ENCODE measurements around the gene ADAMTS2.

ADAMTS2 gene

DNA sequence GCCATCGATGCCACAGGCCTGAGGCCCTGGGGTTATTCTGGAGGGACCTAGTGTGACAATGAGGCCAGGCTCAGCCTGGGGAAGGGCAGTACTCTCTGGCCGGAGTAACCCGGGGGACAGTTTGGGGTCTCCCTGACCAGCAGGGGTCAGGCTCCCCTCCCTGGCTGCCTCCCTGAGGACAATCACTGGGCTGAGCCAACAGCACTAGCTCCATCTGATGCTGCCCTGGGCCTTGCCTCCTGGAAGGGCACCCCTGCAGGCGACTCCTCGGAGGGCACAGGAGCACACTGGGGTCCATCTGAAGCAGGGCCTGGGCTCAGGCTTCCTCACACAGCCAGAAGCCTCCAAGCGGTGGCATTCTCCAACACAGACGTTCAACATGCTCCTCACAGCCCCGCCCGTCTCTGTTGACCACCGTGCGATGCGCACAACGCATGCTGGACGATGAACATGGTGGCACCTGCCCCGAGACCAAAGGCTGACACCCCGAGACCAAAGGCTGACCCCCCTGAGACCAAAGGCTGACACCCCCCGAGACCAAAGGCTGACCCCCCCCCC lies 68.3 kb downstream of the ADAMTS2 start:
- TF ChIP-seq NFIC (IDR thresholded peaks at IDR 0.05), result no peak

DNA sequence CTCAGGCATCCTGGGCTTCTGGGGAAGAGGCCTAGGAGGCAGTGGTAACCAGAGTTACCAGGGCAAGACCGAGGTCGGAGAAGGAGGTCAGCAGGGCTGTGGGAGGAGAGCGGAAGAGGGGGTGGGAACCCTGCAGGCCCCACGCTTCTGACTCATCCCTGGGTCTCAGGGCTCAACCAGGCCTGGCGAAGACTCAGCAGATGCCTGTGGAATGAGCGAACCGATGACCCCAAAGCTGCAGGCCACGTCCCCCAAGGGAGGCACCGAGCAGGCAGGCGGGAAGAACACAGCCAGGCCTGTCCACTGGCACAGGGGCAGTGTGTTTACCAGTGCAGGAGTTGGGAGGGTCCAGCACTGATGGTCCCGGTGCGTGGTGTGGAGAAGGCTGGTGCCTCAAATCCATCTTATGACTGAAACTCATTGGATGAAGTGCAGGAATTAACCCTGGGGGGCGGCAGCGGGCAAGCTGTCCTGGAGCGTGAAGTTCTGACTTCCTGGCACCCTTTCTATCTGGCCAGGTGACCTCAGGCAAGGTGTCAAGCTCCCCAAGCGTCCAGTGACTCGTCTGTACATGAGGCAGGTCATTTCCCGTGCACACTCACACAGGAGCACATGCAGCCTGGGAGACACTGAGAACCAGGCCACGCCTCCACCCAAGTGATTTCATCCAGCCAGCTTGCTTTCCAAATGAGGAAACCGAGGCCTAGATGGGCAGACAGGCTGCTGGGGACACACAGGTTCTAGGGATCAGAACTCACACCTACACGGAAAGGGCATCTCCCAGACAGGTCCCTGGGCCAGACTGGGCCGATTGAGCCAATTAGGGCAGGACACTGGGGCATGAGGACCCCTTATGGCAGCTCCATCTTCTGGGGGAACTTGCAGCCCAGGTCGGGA lies 69.1 kb downstream of the ADAMTS2 start:
- TF ChIP-seq, protein P1, sequence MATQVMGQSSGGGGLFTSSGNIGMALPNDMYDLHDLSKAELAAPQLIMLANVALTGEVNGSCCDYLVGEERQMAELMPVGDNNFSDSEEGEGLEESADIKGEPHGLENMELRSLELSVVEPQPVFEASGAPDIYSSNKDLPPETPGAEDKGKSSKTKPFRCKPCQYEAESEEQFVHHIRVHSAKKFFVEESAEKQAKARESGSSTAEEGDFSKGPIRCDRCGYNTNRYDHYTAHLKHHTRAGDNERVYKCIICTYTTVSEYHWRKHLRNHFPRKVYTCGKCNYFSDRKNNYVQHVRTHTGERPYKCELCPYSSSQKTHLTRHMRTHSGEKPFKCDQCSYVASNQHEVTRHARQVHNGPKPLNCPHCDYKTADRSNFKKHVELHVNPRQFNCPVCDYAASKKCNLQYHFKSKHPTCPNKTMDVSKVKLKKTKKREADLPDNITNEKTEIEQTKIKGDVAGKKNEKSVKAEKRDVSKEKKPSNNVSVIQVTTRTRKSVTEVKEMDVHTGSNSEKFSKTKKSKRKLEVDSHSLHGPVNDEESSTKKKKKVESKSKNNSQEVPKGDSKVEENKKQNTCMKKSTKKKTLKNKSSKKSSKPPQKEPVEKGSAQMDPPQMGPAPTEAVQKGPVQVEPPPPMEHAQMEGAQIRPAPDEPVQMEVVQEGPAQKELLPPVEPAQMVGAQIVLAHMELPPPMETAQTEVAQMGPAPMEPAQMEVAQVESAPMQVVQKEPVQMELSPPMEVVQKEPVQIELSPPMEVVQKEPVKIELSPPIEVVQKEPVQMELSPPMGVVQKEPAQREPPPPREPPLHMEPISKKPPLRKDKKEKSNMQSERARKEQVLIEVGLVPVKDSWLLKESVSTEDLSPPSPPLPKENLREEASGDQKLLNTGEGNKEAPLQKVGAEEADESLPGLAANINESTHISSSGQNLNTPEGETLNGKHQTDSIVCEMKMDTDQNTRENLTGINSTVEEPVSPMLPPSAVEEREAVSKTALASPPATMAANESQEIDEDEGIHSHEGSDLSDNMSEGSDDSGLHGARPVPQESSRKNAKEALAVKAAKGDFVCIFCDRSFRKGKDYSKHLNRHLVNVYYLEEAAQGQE (IDR thresholded peaks at IDR 0.05; ENCODE audit: low read depth), result no peak
- TF ChIP-seq CEBPB (IDR thresholded peaks at IDR 0.05) (no peak), EP300 (IDR thresholded peaks at IDR 0.05; ENCODE audit: borderline replicate concordance) (no peak), FOXM1 (IDR thresholded peaks at IDR 0.05; ENCODE audit: borderline replicate concordance, low read depth) (no peak), YY1 (IDR thresholded peaks at IDR 0.05; ENCODE audit: low read depth) (no peak), CREB1 (IDR thresholded peaks at IDR 0.05; ENCODE audit: low read depth) (no peak), TEAD4 (IDR thresholded peaks at IDR 0.05) (no peak), TAF1 (IDR thresholded peaks at IDR 0.05; ENCODE audit: low read depth) (no peak), RAD21 (IDR thresholded peaks at IDR 0.05; ENCODE audit: low read depth) (no peak)
- TF ChIP-seq, protein P2, sequence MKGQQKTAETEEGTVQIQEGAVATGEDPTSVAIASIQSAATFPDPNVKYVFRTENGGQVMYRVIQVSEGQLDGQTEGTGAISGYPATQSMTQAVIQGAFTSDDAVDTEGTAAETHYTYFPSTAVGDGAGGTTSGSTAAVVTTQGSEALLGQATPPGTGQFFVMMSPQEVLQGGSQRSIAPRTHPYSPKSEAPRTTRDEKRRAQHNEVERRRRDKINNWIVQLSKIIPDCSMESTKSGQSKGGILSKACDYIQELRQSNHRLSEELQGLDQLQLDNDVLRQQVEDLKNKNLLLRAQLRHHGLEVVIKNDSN (IDR thresholded peaks at IDR 0.05), result no peak

DNA sequence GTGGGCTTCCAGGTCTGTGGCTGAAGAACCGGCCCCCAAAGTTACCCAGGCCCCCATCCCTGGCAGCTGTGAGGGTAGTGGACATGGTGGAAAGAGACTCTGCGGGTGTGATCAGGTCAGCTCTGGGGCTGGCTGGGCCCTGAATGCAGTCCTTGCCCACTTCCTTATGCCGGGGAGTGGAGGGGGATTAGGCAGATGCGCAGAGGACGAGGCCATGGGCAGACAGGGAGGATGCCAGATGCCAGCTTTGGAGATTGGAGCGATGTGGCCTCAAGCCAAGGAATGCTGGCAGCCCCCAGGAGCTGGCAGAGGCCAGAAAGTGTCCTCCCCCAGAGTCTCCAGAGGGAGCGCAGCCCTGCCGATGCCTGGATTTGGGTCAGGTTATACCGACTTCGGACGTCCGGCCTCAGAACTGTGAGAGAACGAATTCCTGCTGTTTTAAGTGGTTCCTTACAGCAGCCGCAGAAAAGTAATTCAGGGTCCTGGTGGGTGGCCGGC lies 69.8 kb downstream of the ADAMTS2 start:
- TF ChIP-seq EGR1 (IDR thresholded peaks at IDR 0.05) (no peak), TAF1 (IDR thresholded peaks at IDR 0.05; ENCODE audit: low read depth) (no peak), CREB1 (IDR thresholded peaks at IDR 0.05; ENCODE audit: low read depth) (no peak), CEBPB (IDR thresholded peaks at IDR 0.05) (no peak), TCF12 (IDR thresholded peaks at IDR 0.05; ENCODE audit: low read depth) (no peak), RAD21 (IDR thresholded peaks at IDR 0.05; ENCODE audit: low read depth) (no peak), EP300 (IDR thresholded peaks at IDR 0.05; ENCODE audit: borderline replicate concordance) (no peak), FOXM1 (IDR thresholded peaks at IDR 0.05; ENCODE audit: borderline replicate concordance, low read depth) (no peak), NFIC (IDR thresholded peaks at IDR 0.05) (no peak), ZBTB7A (IDR thresholded peaks at IDR 0.05; ENCODE audit: low read depth) (no peak), YY1 (IDR thresholded peaks at IDR 0.05; ENCODE audit: low read depth) (no peak), TEAD4 (IDR thresholded peaks at IDR 0.05) (no peak)
- TF ChIP-seq, protein P2 (IDR thresholded peaks at IDR 0.05), result no peak
- TF ChIP-seq, protein P3, sequence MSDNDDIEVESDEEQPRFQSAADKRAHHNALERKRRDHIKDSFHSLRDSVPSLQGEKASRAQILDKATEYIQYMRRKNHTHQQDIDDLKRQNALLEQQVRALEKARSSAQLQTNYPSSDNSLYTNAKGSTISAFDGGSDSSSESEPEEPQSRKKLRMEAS (IDR thresholded peaks at IDR 0.05), result no peak
- TF ChIP-seq, protein P1 (IDR thresholded peaks at IDR 0.05; ENCODE audit: low read depth), result no peak

DNA sequence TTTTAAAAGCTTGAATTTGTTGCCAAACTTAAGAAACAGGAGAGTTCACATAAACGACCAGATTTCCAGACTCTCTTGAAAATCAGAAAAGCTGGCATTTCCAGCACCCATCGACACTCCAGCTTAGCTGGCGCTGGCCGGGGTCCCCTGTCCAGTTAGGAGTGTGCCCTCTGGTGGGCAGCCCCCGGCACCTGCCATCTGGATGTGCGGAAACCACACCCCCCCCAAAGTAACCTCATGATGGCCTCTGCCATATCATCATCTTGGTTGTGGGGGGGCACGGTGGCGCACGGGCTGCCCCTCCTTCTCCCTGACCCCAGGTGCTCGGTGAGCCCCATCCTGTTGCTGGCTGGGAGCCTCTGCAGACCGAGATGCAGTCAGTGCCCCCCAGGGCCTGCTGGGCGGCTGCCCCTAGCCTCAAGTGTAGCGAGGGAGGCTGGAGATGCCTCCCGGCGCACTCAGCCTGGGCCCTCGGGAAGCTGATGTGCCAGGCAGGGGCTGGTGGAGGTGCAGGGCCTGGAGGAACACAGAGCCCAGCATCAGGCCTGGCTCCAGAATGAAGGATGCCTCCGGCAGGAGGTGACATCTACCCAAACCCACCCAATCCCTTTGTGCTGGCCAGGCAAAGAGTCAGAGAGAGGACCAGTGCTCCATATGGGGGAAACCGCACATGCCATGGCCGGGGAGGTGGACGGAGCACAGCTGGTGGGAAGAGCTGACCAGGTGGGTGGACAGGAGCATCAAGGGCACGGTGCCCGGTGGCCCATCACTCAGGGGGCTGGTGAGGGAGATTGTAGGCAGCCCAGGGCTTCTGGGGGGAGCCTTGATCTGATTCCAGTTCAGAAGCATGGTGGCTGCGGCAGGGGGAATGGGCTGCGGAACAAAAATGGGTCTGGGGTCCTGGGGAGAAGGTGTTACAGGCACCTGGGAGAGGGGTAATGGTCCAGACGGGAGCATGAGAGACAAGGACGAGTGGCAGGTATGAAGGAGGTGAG lies 70.6 kb downstream of the ADAMTS2 start:
- TF ChIP-seq TCF12 (IDR thresholded peaks at IDR 0.05; ENCODE audit: low read depth), result no peak
- no peak for TF ChIP-seq EP300 (IDR thresholded peaks at IDR 0.05; ENCODE audit: borderline replicate concordance)
- no peak for TF ChIP-seq RAD21 (IDR thresholded peaks at IDR 0.05; ENCODE audit: low read depth)
- no peak for TF ChIP-seq NFIC (IDR thresholded peaks at IDR 0.05)
- TF ChIP-seq CREB1 (IDR thresholded peaks at IDR 0.05; ENCODE audit: low read depth), result no peak
- TF ChIP-seq YY1 (IDR thresholded peaks at IDR 0.05; ENCODE audit: low read depth), result no peak
- no peak for TF ChIP-seq FOXM1 (IDR thresholded peaks at IDR 0.05; ENCODE audit: borderline replicate concordance, low read depth)
- TF ChIP-seq, protein P1 (IDR thresholded peaks at IDR 0.05; ENCODE audit: low read depth), result no peak
- TF ChIP-seq EGR1 (IDR thresholded peaks at IDR 0.05), result no peak
- no peak for TF ChIP-seq TEAD4 (IDR thresholded peaks at IDR 0.05)
- TF ChIP-seq, protein P3 (IDR thresholded peaks at IDR 0.05), result no peak
- TF ChIP-seq CEBPB (IDR thresholded peaks at IDR 0.05), result no peak
- no peak for TF ChIP-seq ZBTB7A (IDR thresholded peaks at IDR 0.05; ENCODE audit: low read depth)
- TF ChIP-seq TAF1 (IDR thresholded peaks at IDR 0.05; ENCODE audit: low read depth), result no peak
- TF ChIP-seq, protein P2 (IDR thresholded peaks at IDR 0.05), result no peak
